IMR-90 (cell line): Measurements from ENCODE around the gene CNOT2. TPM values are rescaled to one million over a fixed set of nuclear protein-coding genes. Genes with fewer than 3 reads are reported as not detected.

ENCODE experiments used
- ATAC-seq: fragments of 200-7000 bp; cut with Tn5 transposase; 2 replicates; pipeline ENCODE4 v1.9.1; 2020; ENCODE audit warnings: low read depth, mild to moderate bottlenecking, moderate library complexity
- BruUV-seq: library from RNA; stranded (reverse); fragments of 400-500 nt; replicated peaks from 2 replicates; lab custom pipeline; 2021; lab: Mats Ljungman, UMichigan
- CTCF ChIA-PET: fragments of 300-600 bp; formaldehyde crosslinking; extraction: SDS; loops from one replicate; lab custom pipeline; 2021; ENCODE audit warnings: antibody characterized with exemption; lab: Yijun Ruan, JAX
- POLR2A ChIA-PET: fragments of 300-600 bp; sonication (Branson Sonifier 250); formaldehyde crosslinking; loops from one replicate; lab custom pipeline; 2022; ENCODE audit warnings: antibody characterized with exemption; ENCODE audit not compliant: unreplicated experiment; lab: Charles Lee
- DNase-seq: peaks from one replicate; pipeline ENCODE4 v3.0.0; 2013
- H2AFZ ChIP-seq: replicated peaks from 2 replicates; pipeline ENCODE3; 2013; ENCODE audit warnings: low read length, mild to moderate bottlenecking; ENCODE audit not compliant: poor library complexity
- H2AK5ac ChIP-seq: 2 replicates; pipeline ENCODE4 v1.6.1; 2013; ENCODE audit warnings: low read depth, low read length, inconsistent platforms
- H2AK9ac ChIP-seq: replicated peaks from 2 replicates; pipeline ENCODE3; 2013; ENCODE audit warnings: mild to moderate bottlenecking, low read depth, low read length, moderate library complexity; ENCODE audit not compliant: poor library complexity
- H2BK120ac ChIP-seq: 2 replicates; pipeline ENCODE4 v1.6.1; 2013; ENCODE audit warnings: low read depth, low read length, inconsistent platforms
- H2BK15ac ChIP-seq: 3 replicates; pipeline ENCODE4 v1.6.1; 2013; ENCODE audit warnings: low read depth, low read length, inconsistent platforms
- H2BK20ac ChIP-seq: 2 replicates; pipeline ENCODE4 v1.6.1; 2013; ENCODE audit warnings: low read depth, mild to moderate bottlenecking, inconsistent platforms, low read length, moderate library complexity
- H2BK5ac ChIP-seq: 2 replicates; pipeline ENCODE4 v1.6.1; 2013; ENCODE audit warnings: mild to moderate bottlenecking, low read depth, low read length, inconsistent platforms; ENCODE audit not compliant: poor library complexity, severe bottlenecking
- H3K14ac ChIP-seq: replicated peaks from 2 replicates; pipeline ENCODE4 v1.6.1; 2013; ENCODE audit warnings: low read depth, low read length, inconsistent platforms
- H3K18ac ChIP-seq: 2 replicates; pipeline ENCODE4 v1.6.1; 2013; ENCODE audit warnings: low read depth, low read length, control low read depth
- H3K23ac ChIP-seq: 2 replicates; pipeline ENCODE4 v1.6.1; 2013; ENCODE audit warnings: low read depth, low read length, inconsistent platforms
- H3K27ac ChIP-seq: 2 replicates; pipeline ENCODE4 v1.5.1; 2013; ENCODE audit warnings: mild to moderate bottlenecking, control low read depth, low read length; ENCODE audit not compliant: insufficient read depth
- H3K27me3 ChIP-seq: 2 replicates; pipeline ENCODE4 v1.6.1; 2013; ENCODE audit warnings: low read length; ENCODE audit not compliant: control insufficient read depth, insufficient read depth
- H3K36me3 ChIP-seq: 2 replicates; pipeline ENCODE4 v1.6.1; 2013; ENCODE audit warnings: low read length, mixed read lengths; ENCODE audit not compliant: control insufficient read depth, insufficient read depth
- H3K4ac ChIP-seq: 2 replicates; pipeline ENCODE4 v1.6.1; 2013; ENCODE audit warnings: low read depth, low read length, inconsistent platforms
- H3K4me1 ChIP-seq: 2 replicates; pipeline ENCODE4 v1.6.1; 2013; ENCODE audit warnings: low read length, mixed read lengths; ENCODE audit not compliant: control insufficient read depth, insufficient read depth
- H3K4me2 ChIP-seq: 2 replicates; pipeline ENCODE4 v1.6.1; 2013; ENCODE audit warnings: low read depth, mild to moderate bottlenecking, control low read depth, low read length, moderate library complexity
- H3K4me3 ChIP-seq: 2 replicates; pipeline ENCODE4 v1.5.1; 2013; ENCODE audit warnings: low read depth, mild to moderate bottlenecking, control low read depth, low read length, moderate library complexity; ENCODE audit not compliant: insufficient read depth
- H3K56ac ChIP-seq: 2 replicates; pipeline ENCODE4 v1.6.1; 2013; ENCODE audit warnings: low read length, inconsistent platforms; ENCODE audit not compliant: insufficient read depth; ENCODE audit errors: extremely low read depth
- H3K79me1 ChIP-seq, 2 experiments: 2 replicates each; pipeline ENCODE4 v1.6.1; 2013; ENCODE audit warnings: low read length in 2 of 2, inconsistent platforms in 1 of 2, low read depth in 1 of 2
- H3K9ac ChIP-seq: 2 replicates; pipeline ENCODE4 v1.6.1; 2013; ENCODE audit warnings: low read depth, low read length, control low read depth
- H3K9me1 ChIP-seq: 2 replicates; pipeline ENCODE4 v1.6.1; 2013; ENCODE audit warnings: low read length, inconsistent platforms; ENCODE audit not compliant: insufficient read depth
- H3K9me3 ChIP-seq: 2 replicates; pipeline ENCODE4 v1.6.1; 2013; ENCODE audit warnings: low read length; ENCODE audit not compliant: control insufficient read depth, insufficient read depth
- H4K20me1 ChIP-seq: 2 replicates; pipeline ENCODE4 v1.6.1; 2013; ENCODE audit warnings: low read length, inconsistent platforms; ENCODE audit not compliant: insufficient read depth
- H4K5ac ChIP-seq: 2 replicates; pipeline ENCODE4 v1.6.1; 2013; ENCODE audit warnings: mild to moderate bottlenecking, low read depth, low read length, control low read depth
- H4K8ac ChIP-seq, 2 experiments: 2 replicates each; pipeline ENCODE4 v1.6.1; 2013; ENCODE audit warnings: low read depth in 2 of 2, low read length in 2 of 2, control low read depth in 1 of 2, inconsistent platforms in 1 of 2
- H4K91ac ChIP-seq: 2 replicates; pipeline ENCODE4 v1.6.1; 2013; ENCODE audit warnings: low read depth, low read length, inconsistent platforms; ENCODE audit not compliant: insufficient read depth
- CEBPB ChIP-seq: IDR thresholded peaks from 2 replicates; pipeline ENCODE4 v1.6.1; 2012; ENCODE audit warnings: low read depth, low read length, improper control_type of control experiment
- MAZ ChIP-seq: IDR thresholded peaks from 2 replicates; pipeline ENCODE4 v1.6.1; 2012; ENCODE audit warnings: low read depth, mild to moderate bottlenecking, low read length, improper control_type of control experiment, moderate library complexity, borderline replicate concordance
- RFX5 ChIP-seq: IDR thresholded peaks from 2 replicates; pipeline ENCODE4 v1.8.0; 2012; ENCODE audit warnings: low read depth, mild to moderate bottlenecking, low read length, moderate library complexity
- SMC3 ChIP-seq: fragments of 150-350 bp; IDR thresholded peaks from 2 replicates; pipeline ENCODE4 v1.6.1; 2016; ENCODE audit warnings: low read depth, mild to moderate bottlenecking, antibody characterized with exemption, low read length, moderate library complexity
- WGBS, 2 experiments: methylation state at CpG; one replicate each; pipeline versions ENCODE4 v1.1.5 to v1.1.7; 2013; ENCODE audit warnings: missing lambda C conversion rate in 2 of 2; ENCODE audit not compliant: insufficient read length in 1 of 2; ENCODE audit errors: extremely low coverage in 2 of 2; 5-methylcytosine and 5-hydroxymethylcytosine counted together
- dilution Hi-C: fragments of 300-500 bp; cut with HindIII; formaldehyde crosslinking; loops from one replicate; pipeline ENCODE4 v1.14.3; 2018; ENCODE audit warnings: low sequenced_read_pairs; ENCODE audit not compliant: unreplicated experiment
- in situ Hi-C: fragments of 300-500 bp; cut with MboI; formaldehyde crosslinking; loops from 3 replicates; pipeline ENCODE4 v1.14.3; 2019; ENCODE audit warnings: low sequenced_read_pairs, inconsistent platforms, mixed read lengths
- intact Hi-C: fragments of 100-400 bp; cut with micrococcal nuclease; formaldehyde crosslinking; loops from 2 replicates; pipeline ENCODE4 v1.10.0; 2022
- polyA plus RNA-seq, 3 experiments: library from polyadenylated mRNA; depleted of rRNA; stranded (reverse); fragments of >200 nt; gene quantifications; 2 replicates each; pipeline ENCODE4 v1.2.3, GENCODE V29; 2012; ENCODE audit warnings: low replicate concordance in 1 of 3
- total RNA-seq: library from RNA; depleted of rRNA; stranded (reverse); fragments of >200 nt; gene quantifications from 2 replicates; pipeline ENCODE4 v1.2.3, GENCODE V29; 2012
- TF ChIP-seq, protein P1 (sequence below): fragments of 150-350 bp; IDR thresholded peaks from 2 replicates; pipeline ENCODE4 v1.6.1; 2017; ENCODE audit warnings: mild to moderate bottlenecking, antibody characterized with exemption, low read length, low read depth

The CNOT2 gene
- total and polyA plus RNA-seq, 2 of the 4 experiments (the other 2 are of a cell fraction), result 63.4 to 159 TPM

DNA sequence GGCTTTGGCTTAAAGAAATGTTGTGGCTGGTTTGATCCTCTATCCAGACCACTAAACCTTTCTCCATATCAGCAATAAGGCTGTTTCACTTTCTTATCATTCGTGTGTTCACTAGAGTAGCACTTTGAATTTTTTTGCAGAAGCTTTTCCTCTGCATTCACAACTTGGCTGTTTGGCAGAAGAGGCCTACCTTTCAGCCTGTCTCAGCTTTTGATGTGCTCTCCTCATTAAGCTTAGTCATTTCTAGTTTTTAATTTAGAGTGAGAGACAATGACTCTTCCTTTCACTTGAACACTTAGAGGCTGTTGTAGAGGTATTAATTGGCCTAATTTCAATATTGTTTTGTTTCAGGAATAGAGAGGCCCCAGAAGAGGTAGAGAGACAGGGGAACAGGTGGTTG is 136.6 kb downstream of the CNOT2 start:
- Histone ChIP-seq H3K4me1 (no peaks in the 10 kb centered on the region), H2BK20ac (no peak overlapping the region), H4K8ac (no peak overlapping the region), H2BK120ac (no peak overlapping the region), H3K4ac (no peak overlapping the region), H2BK5ac (no peak overlapping the region), H3K79me1 (no peaks in the 10 kb centered on the region), H3K27me3 (no peaks in the 10 kb centered on the region), H3K36me3 (no peaks in the 10 kb centered on the region), H3K9ac (no peak overlapping the region), H3K9me3 (no peaks in the 10 kb centered on the region), H2AFZ (no peak overlapping the region), H3K27ac (no peak overlapping the region), H3K23ac (no peak overlapping the region), H4K91ac (no peak overlapping the region), H3K4me2 (no peak overlapping the region), H4K20me1 (no peaks in the 10 kb centered on the region), H4K5ac (no peak overlapping the region), H3K4me3 (no peak overlapping the region), H2AK5ac (no peak overlapping the region), H3K9me1 (no peaks in the 10 kb centered on the region), H3K56ac (no peak overlapping the region), H2AK9ac (no peak overlapping the region), H3K14ac (no peak overlapping the region), H3K18ac (no peak overlapping the region), H2BK15ac (no peak overlapping the region)
- dilution Hi-C loops (no loop called here), in situ Hi-C loops (no loop called here), intact Hi-C loops (no loop called here)
- no TSS peak for BruUV-seq
- no CpG with 5 or more reads among the region's 1 CpG for WGBS, 2 experiments
- TF ChIP-seq SMC3 (no peak), CEBPB (no peak), MAZ (no peak), RFX5 (no peak)
- TF ChIP-seq, protein P1, sequence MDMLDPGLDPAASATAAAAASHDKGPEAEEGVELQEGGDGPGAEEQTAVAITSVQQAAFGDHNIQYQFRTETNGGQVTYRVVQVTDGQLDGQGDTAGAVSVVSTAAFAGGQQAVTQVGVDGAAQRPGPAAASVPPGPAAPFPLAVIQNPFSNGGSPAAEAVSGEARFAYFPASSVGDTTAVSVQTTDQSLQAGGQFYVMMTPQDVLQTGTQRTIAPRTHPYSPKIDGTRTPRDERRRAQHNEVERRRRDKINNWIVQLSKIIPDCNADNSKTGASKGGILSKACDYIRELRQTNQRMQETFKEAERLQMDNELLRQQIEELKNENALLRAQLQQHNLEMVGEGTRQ, result no peak
- CTCF ChIA-PET, result no interaction called here
- POLR2A ChIA-PET, result no interaction called here
- DNase-seq (no peak), ATAC-seq (no peak)
